Measurements from ENCODE around the gene CGNL1.

- no peak for TF ChIP-seq CTCF (conservative IDR thresholded peaks at IDR 0.05; ENCODE audit: low read length)
- no peak for TF ChIP-seq EZH2phosphoT487 (IDR thresholded peaks at IDR 0.05; ENCODE audit: borderline replicate concordance)
Observed at GRCh38 chr15:57528940-57529565, 152.7 kb downstream of the CGNL1 start.

Data from Loucy (cell line).